B cell (primary cell): ENCODE measurements around the gene NUBP1. TPM values are rescaled to one million over a fixed set of nuclear protein-coding genes. Genes with fewer than 3 reads are reported as not detected.

Experiments used
- ATAC-seq: fragments of 200-7000 bp; cut with Tn5 transposase; one replicate; pipeline ENCODE4 v1.10.0; 2021; ENCODE audit warnings: low read depth, mild to moderate bottlenecking, moderate number of reproducible peaks, moderate library complexity
- CTCF ChIA-PET: fragments of 350-600 bp; sonication (Branson Sonifier 250); formaldehyde crosslinking; loops from one replicate; lab custom pipeline; 2021; ENCODE audit warnings: antibody characterized with exemption, inconsistent platforms; lab: Charles Lee
- POLR2A ChIA-PET: fragments of 350-600 bp; sonication (Branson Sonifier 250); formaldehyde crosslinking; loops from one replicate; lab custom pipeline; 2021; ENCODE audit warnings: antibody characterized with exemption; lab: Charles Lee
- DNase-seq: peaks from one replicate; pipeline ENCODE4 v3.0.0; 2013
- H2AFZ ChIP-seq: 2 replicates; pipeline ENCODE4 v1.6.1; 2012; ENCODE audit warnings: mild to moderate bottlenecking, low read depth, low read length; ENCODE audit not compliant: insufficient read depth, poor library complexity, severe bottlenecking
- H3K27ac ChIP-seq, 2 donors: 1 replicate in 1 of 2; 2 replicates in 1 of 2; pipeline ENCODE4 v1.5.1; 2012 to 2013; ENCODE audit warnings: low read length in 2 of 2, mild to moderate bottlenecking in 2 of 2, moderate library complexity in 1 of 2
- H3K27me3 ChIP-seq, 4 experiments: fragments of 200-600 bp in 1 of 4; sonication (generic) in 1 of 4; replicated peaks in 1 of 4; 1 replicate in 2 of 4; 2 replicates in 2 of 4; pipeline versions ENCODE4 v1.6.1 to v1.7.0; 2013 to 2016; ENCODE audit warnings: low read length in 3 of 4, mild to moderate bottlenecking in 2 of 4, mixed read lengths in 1 of 4, moderate library complexity in 1 of 4; ENCODE audit not compliant: insufficient read depth in 4 of 4, control insufficient read depth in 3 of 4; ENCODE audit errors: control extremely low read depth in 1 of 4
- H3K36me3 ChIP-seq, 2 experiments: replicated peaks in 1 of 2; 1 replicate in 1 of 2; 2 replicates in 1 of 2; pipeline versions ENCODE4 v1.6.1 to v1.7.1; 2013; ENCODE audit warnings: low read length in 1 of 2; ENCODE audit not compliant: insufficient read depth in 2 of 2, control insufficient read depth in 1 of 2; ENCODE audit errors: control extremely low read depth in 1 of 2, extremely low read depth in 1 of 2
- H3K4me1 ChIP-seq, 2 donors: fragments of 200-600 bp in 1 of 2; sonication (generic) in 1 of 2; 1 replicate in 1 of 2; 2 replicates in 1 of 2; pipeline versions ENCODE4 v1.5.1 to v1.6.1; 2013 to 2017; ENCODE audit warnings: low read length in 2 of 2; ENCODE audit not compliant: control insufficient read depth in 2 of 2, insufficient read depth in 2 of 2
- H3K4me2 ChIP-seq: replicated peaks from 2 replicates; pipeline ENCODE3; 2012; ENCODE audit warnings: mild to moderate bottlenecking, low read depth, low read length; ENCODE audit not compliant: poor library complexity, severe bottlenecking
- H3K4me3 ChIP-seq, 5 experiments: fragments of 200-600 bp in 1 of 5; sonication (generic) in 1 of 5; 1 replicate in 3 of 5; 2 replicates in 2 of 5; pipeline versions ENCODE4 v1.5.1 to v1.7.0; 2011 to 2016; ENCODE audit warnings: low read length in 4 of 5, mild to moderate bottlenecking in 4 of 5, low read depth in 2 of 5, control low read depth in 1 of 5, moderate library complexity in 1 of 5; ENCODE audit not compliant: insufficient read depth in 1 of 5; ENCODE audit errors: control extremely low read depth in 1 of 5, extremely low read depth in 1 of 5
- H3K79me2 ChIP-seq: fragments of 200-600 bp; sonication (generic); one replicate; pipeline ENCODE4 v1.6.0; 2016; ENCODE audit warnings: low read length; ENCODE audit not compliant: control insufficient read depth, insufficient read depth
- H3K9ac ChIP-seq: fragments of 200-600 bp; sonication (generic); 2 replicates; pipeline ENCODE4 v1.6.1; 2017; ENCODE audit warnings: mild to moderate bottlenecking, low read length, moderate library complexity
- H3K9me3 ChIP-seq, 3 donors: one replicate each; pipeline versions ENCODE4 v1.6.1 to v1.7.1; 2013; ENCODE audit warnings: low read length in 2 of 3; ENCODE audit not compliant: control insufficient read depth in 2 of 3, insufficient read depth in 1 of 3; ENCODE audit errors: control extremely low read depth in 1 of 3
- H4K20me1 ChIP-seq: 2 replicates; pipeline ENCODE4 v1.6.0; 2012; ENCODE audit warnings: mild to moderate bottlenecking, low read length; ENCODE audit not compliant: insufficient read depth, control insufficient read depth, poor library complexity, severe bottlenecking
- H3K27ac Mint-ChIP-seq: one replicate; pipeline ENCODE4 v1.8.0; 2021; ENCODE audit warnings: mixed read lengths
- H3K27me3 Mint-ChIP-seq: one replicate; pipeline ENCODE4 v1.8.0; 2021; ENCODE audit warnings: mixed read lengths
- H3K4me1 Mint-ChIP-seq: one replicate; pipeline ENCODE4 v1.8.0; 2021; ENCODE audit warnings: mixed read lengths
- H3K4me3 Mint-ChIP-seq: one replicate; pipeline ENCODE4 v1.8.0; 2021; ENCODE audit warnings: mixed read lengths
- H3K9me3 Mint-ChIP-seq: one replicate; pipeline ENCODE4 v1.8.0; 2022; ENCODE audit warnings: mixed read lengths; ENCODE audit not compliant: insufficient read depth
- EZH2 ChIP-seq: IDR thresholded peaks from 2 replicates; pipeline ENCODE4 v1.6.1; 2012; ENCODE audit warnings: borderline replicate concordance, low read depth, mild to moderate bottlenecking, moderate library complexity, low read length; ENCODE audit not compliant: insufficient read depth, poor library complexity, severe bottlenecking
- WGBS: methylation state at CpG from one replicate; pipeline ENCODE4 v1.1.5; 2013; ENCODE audit warnings: missing lambda C conversion rate; ENCODE audit not compliant: insufficient coverage; 5-methylcytosine and 5-hydroxymethylcytosine counted together
- intact Hi-C: fragments of 100-400 bp; cut with micrococcal nuclease; formaldehyde crosslinking; loops from one replicate; pipeline ENCODE4 v1.10.0; 2022
- polyA plus RNA-seq: library from polyadenylated mRNA; depleted of rRNA; stranded (reverse); fragments of >200 nt; gene quantifications from 2 replicates; pipeline ENCODE4 v1.2.3, GENCODE V29; 2012
- total RNA-seq, 2 donors: library from RNA; stranded (reverse); fragments of 120-200 nt in 1 of 2; gene quantifications; 1 replicate in 1 of 2; 2 replicates in 1 of 2; pipeline versions ENCODE4 v1.2.3 to v1.2.4, GENCODE V29; 2013 to 2022
- TF ChIP-seq, protein P1 (sequence below): fragments of 200-600 bp; IDR thresholded peaks from one replicate; pipeline ENCODE4 v1.8.0; 2022; ENCODE audit warnings: antibody characterized with exemption, mild to moderate bottlenecking

Gene NUBP1
- total and polyA plus RNA-seq, 2 donors (not counting 1 experiment from before 2014, with no cell fraction given) = 47.3 to 67.3 TPM

DNA sequence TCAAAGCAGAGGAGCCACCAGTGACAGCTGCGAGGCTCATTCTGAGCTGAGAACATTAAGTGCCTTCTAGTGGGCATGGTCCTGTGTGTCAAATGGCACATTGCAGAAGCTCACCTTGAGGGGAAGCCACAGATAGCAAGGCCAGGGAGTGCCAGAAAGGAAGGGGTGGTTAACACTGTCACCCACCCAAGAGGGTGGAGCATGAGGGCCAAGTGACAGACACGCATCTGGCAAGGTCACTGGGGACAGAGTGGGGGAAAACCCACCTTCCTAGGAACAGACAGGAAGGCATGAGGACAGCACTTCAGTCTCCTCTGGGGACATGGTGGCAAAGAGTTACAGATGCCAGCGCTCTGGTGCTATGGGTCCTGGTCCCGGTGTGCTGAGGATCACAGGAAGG is 22.1 kb downstream of the NUBP1 start:
- Histone ChIP-seq H3K27me3 (no peaks in the 10 kb centered on the region), H4K20me1 (peaks cover 15% of the 10 kb centered on the region), H3K4me2 (peak overlapping the region; percentile 66), H2AFZ (no peak overlapping the region), H3K4me3 (peak overlapping the region in 1 of 5 experiments; percentile 27), H3K79me2 (peaks cover 27% of the 10 kb centered on the region), H3K9ac (peak overlapping the region; percentile 25), H3K4me1 (peaks cover 17 to 26% of the 10 kb centered on the region in 2 donors), H3K27ac (peak overlapping the region in 1 of 2 donors; percentile 69), H3K36me3 (peaks cover 2 to 72% of the 10 kb centered on the region in 2 experiments), H3K9me3 (peaks cover 0 to 12% (median 0%) of the 10 kb centered on the region in 3 donors)
- H3K9me3 Mint-ChIP-seq = no peaks in the 10 kb centered on the region
- DNase-seq = peak; percentile 65
- ATAC-seq = peak; percentile 94
- intact Hi-C loops = loop anchor here (1.0 kb wide), 1 partner anchor 112 kb away; the partner anchor contains the start of gene CIITA
- H3K27me3 Mint-ChIP-seq = no peaks in the 10 kb centered on the region
- ChIA-PET POLR2A (interaction anchor here (0.7 to 1.4 kb wide), 3 partner anchors 22 to 532 kb away, joined by 3 to 5 read pairs (median 3); partner anchors contain the start of gene NUBP1), CTCF (interaction anchor here (1.1 to 1.8 kb wide), 5 partner anchors 26 to 153 kb away, joined by 4 to 7 read pairs (median 4); partner anchors contain the start of gene CIITA)
- H3K27ac Mint-ChIP-seq = peak overlapping the region; percentile 83
- TF ChIP-seq EZH2 = no peak
- TF ChIP-seq, protein P1, sequence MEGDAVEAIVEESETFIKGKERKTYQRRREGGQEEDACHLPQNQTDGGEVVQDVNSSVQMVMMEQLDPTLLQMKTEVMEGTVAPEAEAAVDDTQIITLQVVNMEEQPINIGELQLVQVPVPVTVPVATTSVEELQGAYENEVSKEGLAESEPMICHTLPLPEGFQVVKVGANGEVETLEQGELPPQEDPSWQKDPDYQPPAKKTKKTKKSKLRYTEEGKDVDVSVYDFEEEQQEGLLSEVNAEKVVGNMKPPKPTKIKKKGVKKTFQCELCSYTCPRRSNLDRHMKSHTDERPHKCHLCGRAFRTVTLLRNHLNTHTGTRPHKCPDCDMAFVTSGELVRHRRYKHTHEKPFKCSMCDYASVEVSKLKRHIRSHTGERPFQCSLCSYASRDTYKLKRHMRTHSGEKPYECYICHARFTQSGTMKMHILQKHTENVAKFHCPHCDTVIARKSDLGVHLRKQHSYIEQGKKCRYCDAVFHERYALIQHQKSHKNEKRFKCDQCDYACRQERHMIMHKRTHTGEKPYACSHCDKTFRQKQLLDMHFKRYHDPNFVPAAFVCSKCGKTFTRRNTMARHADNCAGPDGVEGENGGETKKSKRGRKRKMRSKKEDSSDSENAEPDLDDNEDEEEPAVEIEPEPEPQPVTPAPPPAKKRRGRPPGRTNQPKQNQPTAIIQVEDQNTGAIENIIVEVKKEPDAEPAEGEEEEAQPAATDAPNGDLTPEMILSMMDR = no peak
- peaks cover 36% of the 10 kb centered on the region for H3K4me1 Mint-ChIP-seq
- WGBS = 5% methylated on average over 4 of the region's 4 CpGs
- H3K4me3 Mint-ChIP-seq = peak overlapping the region; percentile 60

GRCh38 chr16:10767127-10767526 is 23.5 kb downstream of the NUBP1 start:
- TF ChIP-seq, protein P1 = no peak
- no peak for TF ChIP-seq EZH2
- Mint-ChIP-seq H3K9me3 (no peaks in the 10 kb centered on the region), H3K27ac (peak overlapping the region; percentile 26), H3K4me1 (peaks cover 38% of the 10 kb centered on the region), H3K27me3 (no peaks in the 10 kb centered on the region), H3K4me3 (no peak overlapping the region)
- no peak overlapping the region for H3K4me2 ChIP-seq
- CTCF ChIA-PET = no interaction called here
- peak overlapping the region in 1 of 2 donors; percentile 69 for H3K27ac ChIP-seq
- 97% methylated on average over 5 of the region's 7 CpGs for WGBS
- DNase-seq (no peak), ATAC-seq (no peak)
- peaks cover 16% of the 10 kb centered on the region for H3K79me2 ChIP-seq
- H3K4me3 ChIP-seq = no peak overlapping the region
- intact Hi-C loops = no loop called here
- H3K9me3 ChIP-seq = peaks cover 0 to 12% (median 0%) of the 10 kb centered on the region in 3 donors
- peaks cover 2 to 58% of the 10 kb centered on the region in 2 experiments for H3K36me3 ChIP-seq
- no peak overlapping the region for H3K9ac ChIP-seq
- POLR2A ChIA-PET = no interaction called here
- peaks cover 17 to 26% of the 10 kb centered on the region in 2 donors for H3K4me1 ChIP-seq
- H4K20me1 ChIP-seq = peaks cover 15% of the 10 kb centered on the region
- no peaks in the 10 kb centered on the region for H3K27me3 ChIP-seq
- no peak overlapping the region for H2AFZ ChIP-seq
